Smooth muscle cell (in vitro differentiated cells): ENCODE results near the gene RPS27. TPM values are rescaled to one million over a fixed set of nuclear protein-coding genes. Genes with fewer than 3 reads are reported as not detected.

Experiments
- DNase-seq: peaks from one replicate; lab custom pipeline; 2025; ENCODE audit not compliant: unreplicated experiment; lab: John Stamatoyannopoulos, UW
- H2AFZ ChIP-seq: fragments of 200-600 bp; sonication (generic); 2 replicates; pipeline ENCODE4 v1.6.0; 2016; ENCODE audit warnings: antibody characterized with exemption, low read depth, mild to moderate bottlenecking
- H3F3A ChIP-seq: fragments of 200-600 bp; sonication (generic); 2 replicates; pipeline ENCODE4 v1.6.0; 2017; ENCODE audit warnings: antibody characterized with exemption, low read depth
- H3K27ac ChIP-seq: fragments of 200-600 bp; sonication (generic); 2 replicates; pipeline ENCODE4 v1.5.1; 2016; ENCODE audit warnings: low read depth, mild to moderate bottlenecking
- H3K27me3 ChIP-seq: fragments of 200-600 bp; sonication (generic); 2 replicates; pipeline ENCODE4 v1.6.1; 2016; ENCODE audit warnings: low read depth, mild to moderate bottlenecking
- H3K36me3 ChIP-seq: fragments of 200-600 bp; sonication (generic); 2 replicates; pipeline ENCODE4 v1.5.1; 2016; ENCODE audit warnings: low read depth
- H3K4me1 ChIP-seq: fragments of 200-600 bp; sonication (generic); 2 replicates; pipeline ENCODE4 v1.5.1; 2016; ENCODE audit warnings: low read depth
- H3K4me2 ChIP-seq: fragments of 200-600 bp; sonication (generic); 2 replicates; pipeline ENCODE4 v1.6.0; 2016; ENCODE audit warnings: mild to moderate bottlenecking
- H3K4me3 ChIP-seq: fragments of 200-600 bp; sonication (generic); 2 replicates; pipeline ENCODE4 v1.5.1; 2016; ENCODE audit warnings: mild to moderate bottlenecking
- H3K79me2 ChIP-seq: fragments of 200-600 bp; sonication (generic); 2 replicates; pipeline ENCODE4 v1.6.0; 2016; ENCODE audit warnings: low read depth, mild to moderate bottlenecking
- H3K9ac ChIP-seq: fragments of 200-600 bp; sonication (generic); 2 replicates; pipeline ENCODE4 v1.6.0; 2016; ENCODE audit warnings: low read depth
- H3K9me3 ChIP-seq: fragments of 200-600 bp; sonication (generic); replicated peaks from 2 replicates; pipeline ENCODE4 v1.5.1; 2016; ENCODE audit warnings: low read depth
- H4K20me1 ChIP-seq: fragments of 200-600 bp; sonication (generic); 2 replicates; pipeline ENCODE4 v1.6.0; 2016; ENCODE audit warnings: low read depth
- CTCF ChIP-seq: fragments of 200-600 bp; sonication (generic); IDR thresholded peaks from 2 replicates; pipeline ENCODE4 v1.5.1; 2017; ENCODE audit warnings: borderline replicate concordance, mild to moderate bottlenecking, antibody characterized with exemption; ENCODE audit not compliant: insufficient read depth, poor library complexity, severe bottlenecking
- WGBS: methylation state at CpG from one replicate; pipeline ENCODE4 v1.1.7; 2016; ENCODE audit warnings: low lambda C conversion rate; 5-methylcytosine and 5-hydroxymethylcytosine counted together
- polyA plus RNA-seq: library from polyadenylated mRNA; unstranded; fragments of >200 nt; fragmentation: Nextera tagmentation; extraction: Ambion mirVana; gene quantifications from 2 replicates; pipeline ENCODE4 v1.2.1, GENCODE V29; 2016
- total RNA-seq: library from RNA; depleted of rRNA; stranded (reverse); fragments of >200 nt; gene quantifications from 2 replicates; pipeline ENCODE4 v1.2.3, GENCODE V29; 2014

The RPS27 gene
- total and polyA plus RNA-seq, 2 experiments from 2014 or later: 1,522 to 3,702 TPM

DNA sequence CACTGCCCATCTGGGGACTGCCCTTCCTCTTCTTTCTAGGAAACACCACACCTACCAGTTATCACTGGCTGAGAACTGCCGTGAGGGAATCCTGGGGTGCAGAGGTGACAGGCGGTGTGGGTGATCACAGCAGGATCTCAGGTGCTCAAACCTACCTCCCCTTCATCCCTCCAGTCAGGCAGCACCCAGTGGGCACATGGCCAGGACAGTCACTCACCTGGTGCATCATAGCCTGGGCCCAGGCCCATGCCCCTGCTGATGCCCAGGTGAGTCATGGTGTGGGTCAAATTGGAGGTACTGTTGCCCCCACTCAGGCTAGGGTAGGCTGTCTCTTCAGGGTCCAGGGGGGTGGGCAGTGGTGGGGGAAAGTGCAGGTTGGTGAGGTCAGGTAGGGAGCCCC, 38.8 kb upstream of the RPS27 start:
- Histone ChIP-seq H3F3A (no peaks in the 10 kb centered on the region), H2AFZ (no peak overlapping the region), H3K36me3 (no peaks in the 10 kb centered on the region), H3K79me2 (peaks cover 32% of the 10 kb centered on the region), H3K9me3 (no peaks in the 10 kb centered on the region), H3K4me1 (no peaks in the 10 kb centered on the region), H3K4me2 (no peak overlapping the region), H3K4me3 (no peak overlapping the region), H3K27me3 (no peaks in the 10 kb centered on the region), H3K9ac (no peak overlapping the region), H3K27ac (no peak overlapping the region), H4K20me1 (peaks cover 36% of the 10 kb centered on the region)
- WGBS: 100% methylated on average over 2 of the region's 2 CpGs
- DNase-seq: no peak
- TF ChIP-seq CTCF: no peak

GRCh38 chr1:153953859-153954365, 36.6 kb upstream of the RPS27 start:
- H3K9me3 ChIP-seq: no peaks in the 10 kb centered on the region
- H3K4me1 ChIP-seq: peaks cover 4% of the 10 kb centered on the region
- H3K79me2 ChIP-seq: peaks cover 46% of the 10 kb centered on the region
- H3F3A ChIP-seq: no peaks in the 10 kb centered on the region
- H3K36me3 ChIP-seq: no peaks in the 10 kb centered on the region
- no peak for TF ChIP-seq CTCF
- H3K9ac ChIP-seq: no peak overlapping the region
- H3K4me3 ChIP-seq: no peak overlapping the region
- H2AFZ ChIP-seq: no peak overlapping the region
- H3K27me3 ChIP-seq: no peaks in the 10 kb centered on the region
- peaks cover 48% of the 10 kb centered on the region for H4K20me1 ChIP-seq
- DNase-seq: no peak
- 95% methylated on average over 4 of the region's 4 CpGs for WGBS
- no peak overlapping the region for H3K27ac ChIP-seq
- H3K4me2 ChIP-seq: no peak overlapping the region

DNA sequence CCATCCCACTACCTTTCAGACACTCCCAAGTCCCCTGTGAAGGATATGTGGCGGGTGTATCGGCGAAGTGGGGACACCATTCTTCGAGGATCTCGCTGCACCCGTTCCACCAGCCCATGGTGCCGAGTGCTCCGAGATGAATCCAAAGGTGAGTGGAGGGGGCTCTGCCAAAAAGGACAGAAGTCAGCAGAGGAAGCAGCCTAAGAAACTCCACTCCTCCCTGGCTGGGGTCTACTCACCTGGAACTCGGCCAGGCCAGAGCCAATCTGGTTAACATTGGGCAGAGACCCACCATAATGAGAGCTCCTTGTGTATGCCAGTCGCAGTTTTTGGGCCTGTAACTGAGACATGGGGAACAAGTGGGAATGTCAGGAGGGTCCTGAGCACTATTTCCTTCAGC, 35.7 kb upstream of the RPS27 start:
- peaks cover 4% of the 10 kb centered on the region for H3K4me1 ChIP-seq
- H3K36me3 ChIP-seq: no peaks in the 10 kb centered on the region
- no peak for TF ChIP-seq CTCF
- H4K20me1 ChIP-seq: peaks cover 48% of the 10 kb centered on the region
- no peak overlapping the region for H3K4me3 ChIP-seq
- H3K27me3 ChIP-seq: no peaks in the 10 kb centered on the region
- H3F3A ChIP-seq: no peaks in the 10 kb centered on the region
- H3K27ac ChIP-seq: no peak overlapping the region
- no peaks in the 10 kb centered on the region for H3K9me3 ChIP-seq
- no peak overlapping the region for H3K9ac ChIP-seq
- H3K79me2 ChIP-seq: peaks cover 46% of the 10 kb centered on the region
- H2AFZ ChIP-seq: no peak overlapping the region
- DNase-seq: no peak
- 98% methylated on average over 10 of the region's 10 CpGs for WGBS
- no peak overlapping the region for H3K4me2 ChIP-seq

GRCh38 chr1:153956997-153957715, 33.4 kb upstream of the RPS27 start:
- Histone ChIP-seq H3K79me2 (peaks cover 57% of the 10 kb centered on the region), H4K20me1 (peaks cover 58% of the 10 kb centered on the region), H3K4me1 (peaks cover 12% of the 10 kb centered on the region), H3K9me3 (no peaks in the 10 kb centered on the region), H2AFZ (no peak overlapping the region), H3K27ac (peak overlapping the region; percentile 85), H3K4me2 (peak overlapping the region; percentile 91), H3K4me3 (peak overlapping the region; percentile 96), H3K27me3 (no peaks in the 10 kb centered on the region), H3K36me3 (no peaks in the 10 kb centered on the region), H3F3A (no peaks in the 10 kb centered on the region), H3K9ac (peak overlapping the region; percentile 93)
- TF ChIP-seq CTCF: no peak
- no peak for DNase-seq
- WGBS: 43% methylated on average over 6 of the region's 6 CpGs
